Testis (tissue), 3 donors: ENCODE measurements around the gene ATP1B1. TPM values are rescaled to one million over a fixed set of nuclear protein-coding genes. Genes with fewer than 3 reads are reported as not detected.

ENCODE experiments used
- DNase-seq: peaks from one replicate; pipeline ENCODE4 v3.0.0-alpha.2; 2019
- H3K27ac ChIP-seq, 2 donors: fragments of 200-600 bp; sonication (generic); one replicate each; pipeline ENCODE4 v1.5.1; 2019
- H3K27me3 ChIP-seq: fragments of 200-600 bp; sonication (generic); one replicate; pipeline ENCODE4 v1.5.1; 2019
- H3K36me3 ChIP-seq: fragments of 200-600 bp; sonication (generic); one replicate; pipeline ENCODE4 v1.5.1; 2017; ENCODE audit warnings: low read depth; ENCODE audit errors: missing control alignments
- H3K4me1 ChIP-seq: fragments of 200-600 bp; sonication (generic); one replicate; pipeline ENCODE4 v1.5.1; 2019
- H3K4me3 ChIP-seq, 2 donors: fragments of 200-600 bp; sonication (generic); one replicate each; pipeline ENCODE4 v1.5.1; 2017 to 2019
- H3K9me3 ChIP-seq: fragments of 200-600 bp; sonication (generic); one replicate; pipeline ENCODE4 v1.5.1; 2017
- CTCF ChIP-seq, 3 experiments: fragments of 450-650 bp in 2 of 3; fragments of 200-600 bp in 1 of 3; sonication (generic) in 1 of 3; IDR thresholded peaks; one replicate each; pipeline ENCODE4 v1.5.1; 2016 to 2019; ENCODE audit warnings: antibody characterized with exemption in 3 of 3, mild to moderate bottlenecking in 2 of 3, moderate library complexity in 1 of 3
- POLR2A ChIP-seq: fragments of 450-650 bp; IDR thresholded peaks from one replicate; pipeline ENCODE4 v1.6.1; 2017; ENCODE audit warnings: antibody characterized with exemption, mild to moderate bottlenecking, moderate library complexity
- WGBS, 2 donors: methylation state at CpG; one replicate each; pipeline ENCODE4 v1.1.5; 2018; 5-methylcytosine and 5-hydroxymethylcytosine counted together
- intact Hi-C: fragments of 100-400 bp; cut with DNase I; formaldehyde crosslinking; loops from one replicate; pipeline ENCODE4 v1.15.1; 2023; ENCODE audit warnings: low total_unique reads
- polyA plus RNA-seq: library from polyadenylated mRNA; stranded (reverse); fragments of 350-450 nt; fragmentation: Illumina TruSeq; extraction: RNeasy Lipid Tissue Mini Kit (QIAGEN cat#74804); gene quantifications from one replicate; pipeline ENCODE4 v1.2.3, GENCODE V29; 2014; ENCODE audit warnings: low read depth, low replicate concordance; ENCODE audit not compliant: insufficient read depth
- total RNA-seq, 2 donors: library from RNA; depleted of rRNA; stranded (reverse); fragments of >200 nt; gene quantifications; one replicate each; pipeline ENCODE4 v1.2.3, GENCODE V29; 2016

ATP1B1 gene
- total and polyA plus RNA-seq, 3 donors from 2014 or later, result 98.3 to 160 (median 131) TPM

- Histone ChIP-seq H3K36me3 (no peaks in the 10 kb centered on the region), H3K4me1 (no peaks in the 10 kb centered on the region), H3K4me3 (no peak overlapping the region), H3K27ac (no peak overlapping the region), H3K27me3 (no peaks in the 10 kb centered on the region), H3K9me3 (no peaks in the 10 kb centered on the region)
- intact Hi-C loops, result no loop called here
- TF ChIP-seq POLR2A (no peak), CTCF (IDR thresholded peaks at IDR 0.05) (no peak)
- no peak for DNase-seq
- WGBS, 2 donors, result 94 to 97% methylated on average over 4 of the region's 4 CpGs
These were observed 18.6 kb upstream of the ATP1B1 start for GRCh38 chr1:169087876-169088275.

GRCh38 chr1:169089776-169090175, 16.7 kb upstream of the ATP1B1 start:
- no peak for DNase-seq
- Histone ChIP-seq H3K27ac (no peak overlapping the region), H3K4me3 (no peak overlapping the region), H3K4me1 (no peaks in the 10 kb centered on the region), H3K9me3 (no peaks in the 10 kb centered on the region), H3K27me3 (no peaks in the 10 kb centered on the region), H3K36me3 (no peaks in the 10 kb centered on the region)
- intact Hi-C loops, result no loop called here
- no peak for TF ChIP-seq CTCF (IDR thresholded peaks at IDR 0.05)
- TF ChIP-seq POLR2A, result no peak
- 78 to 80% methylated on average over 2 of the region's 2 CpGs for WGBS, 2 donors

- no peak for DNase-seq
- intact Hi-C loops, result no loop called here
- TF ChIP-seq POLR2A, result no peak
- TF ChIP-seq CTCF (IDR thresholded peaks at IDR 0.05), result no peak
- Histone ChIP-seq H3K4me3 (no peak overlapping the region), H3K4me1 (no peaks in the 10 kb centered on the region), H3K9me3 (no peaks in the 10 kb centered on the region), H3K27me3 (no peaks in the 10 kb centered on the region), H3K36me3 (no peaks in the 10 kb centered on the region), H3K27ac (no peak overlapping the region)
- WGBS, 2 donors, result 68 to 76% methylated on average over 4 of the region's 4 CpGs
These were observed 16.1 kb upstream of the ATP1B1 start for GRCh38 chr1:169090308-169090899.

- Histone ChIP-seq H3K4me3 (no peak overlapping the region), H3K27me3 (no peaks in the 10 kb centered on the region), H3K9me3 (no peaks in the 10 kb centered on the region), H3K36me3 (no peaks in the 10 kb centered on the region), H3K27ac (no peak overlapping the region), H3K4me1 (no peaks in the 10 kb centered on the region)
- TF ChIP-seq CTCF (IDR thresholded peaks at IDR 0.05) (no peak), POLR2A (no peak)
- intact Hi-C loops, result no loop called here
- 46 to 51% methylated on average over 4 of the region's 4 CpGs for WGBS, 2 donors
- DNase-seq, result no peak
These were observed 15.6 kb upstream of the ATP1B1 start for GRCh38 chr1:169090900-169091311.

- DNase-seq, result no peak
- WGBS, 2 donors, result 87 to 93% methylated on average over 4 of the region's 4 CpGs
- no peak overlapping the region for H3K4me3 ChIP-seq
- H3K9me3 ChIP-seq, result no peaks in the 10 kb centered on the region
- no peaks in the 10 kb centered on the region for H3K27me3 ChIP-seq
- intact Hi-C loops, result no loop called here
- H3K4me1 ChIP-seq, result no peaks in the 10 kb centered on the region
- no peak for TF ChIP-seq POLR2A
- TF ChIP-seq CTCF (IDR thresholded peaks at IDR 0.05), result no peak
- no peaks in the 10 kb centered on the region for H3K36me3 ChIP-seq
- H3K27ac ChIP-seq, result no peak overlapping the region
These were observed 15.0 kb upstream of the ATP1B1 start for GRCh38 chr1:169091480-169091941.
